GM15510 (cell line): ENCODE results near the gene ECI1.

Experiments used
- POLR2A ChIP-seq: IDR thresholded peaks from 3 replicates; pipeline ENCODE4 v1.6.1; 2011; ENCODE audit warnings: borderline replicate concordance; ENCODE audit not compliant: insufficient read length; ENCODE audit errors: extremely low read depth

Gene ECI1

GRCh38 chr16:2243031-2243528 is 8.3 kb downstream of the ECI1 start:
- TF ChIP-seq POLR2A = no peak

GRCh38 chr16:2242598-2242997 is 8.8 kb downstream of the ECI1 start:
- TF ChIP-seq POLR2A = no peak

GRCh38 chr16:2238838-2239675 is 12.3 kb downstream of the ECI1 start:
- no peak for TF ChIP-seq POLR2A

- peak; percentile 12 for TF ChIP-seq POLR2A
These were observed 13.1 kb downstream of the ECI1 start for GRCh38 chr16:2238150-2238837.

- TF ChIP-seq POLR2A = no peak
These were observed 13.8 kb downstream of the ECI1 start for GRCh38 chr16:2237493-2238149.

- TF ChIP-seq POLR2A = no peak
These were observed 14.3 kb downstream of the ECI1 start for GRCh38 chr16:2237102-2237482.

GRCh38 chr16:2236337-2237101 is 14.9 kb downstream of the ECI1 start, which contains the start of gene DNASE1L2:
DNASE1L2 (plus strand) TSS chr16:2236444; CDS start chr16:2236817, 373 bp downstream.
- TF ChIP-seq POLR2A = no peak

- peak; percentile 11 for TF ChIP-seq POLR2A
These were observed 15.6 kb downstream of the ECI1 start for GRCh38 chr16:2235695-2236336.

- TF ChIP-seq POLR2A = no peak
These were observed 16.1 kb downstream of the ECI1 start for GRCh38 chr16:2235234-2235651.

GRCh38 chr16:2234813-2235170 is 16.6 kb downstream of the ECI1 start:
- TF ChIP-seq POLR2A = no peak

- no peak for TF ChIP-seq POLR2A
These were observed 17.2 kb downstream of the ECI1 start for GRCh38 chr16:2233872-2234812.

- no peak for TF ChIP-seq POLR2A
These were observed 18.2 kb downstream of the ECI1 start for GRCh38 chr16:2233046-2233775.

- no peak for TF ChIP-seq POLR2A
These were observed 19.0 kb downstream of the ECI1 start for GRCh38 chr16:2232094-2232990.
